ENCODE measurements around the gene OCA2.

OCA2 gene

DNA sequence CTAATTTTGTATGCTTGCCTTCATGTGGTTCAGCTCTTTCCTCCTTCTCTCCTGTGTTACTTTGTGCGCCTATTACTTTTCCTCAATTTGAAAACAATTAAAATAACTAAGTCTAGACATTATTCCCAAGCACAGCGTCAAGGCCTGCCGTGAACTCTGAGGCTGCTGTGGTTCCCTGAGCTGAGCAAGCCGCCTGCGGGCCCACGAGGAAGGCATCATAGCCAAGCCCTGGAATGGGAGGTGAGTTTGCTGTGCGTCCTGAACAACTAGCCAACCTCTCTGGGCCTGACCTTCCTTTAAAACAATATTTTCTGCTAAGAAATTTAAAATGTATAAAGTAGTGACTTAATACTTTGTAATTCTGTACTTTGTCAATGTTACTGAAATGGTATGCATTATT, 327.2 kb downstream of the OCA2 start:
- H3K27me3 ChIP-seq (ENCODE audit: insufficient read depth, low read depth, severe bottlenecking): no peaks in the 10 kb centered on the region
- no peak overlapping the region for H3K4me3 ChIP-seq (ENCODE audit: low read depth, low read length)
- H3K27ac ChIP-seq: no peak overlapping the region
- no peaks in the 10 kb centered on the region for H3K36me3 ChIP-seq
- no peak for DNase-seq
- peaks cover 6% of the 10 kb centered on the region for H3K9me3 ChIP-seq (ENCODE audit: severe bottlenecking)
- TF ChIP-seq, protein P1, sequence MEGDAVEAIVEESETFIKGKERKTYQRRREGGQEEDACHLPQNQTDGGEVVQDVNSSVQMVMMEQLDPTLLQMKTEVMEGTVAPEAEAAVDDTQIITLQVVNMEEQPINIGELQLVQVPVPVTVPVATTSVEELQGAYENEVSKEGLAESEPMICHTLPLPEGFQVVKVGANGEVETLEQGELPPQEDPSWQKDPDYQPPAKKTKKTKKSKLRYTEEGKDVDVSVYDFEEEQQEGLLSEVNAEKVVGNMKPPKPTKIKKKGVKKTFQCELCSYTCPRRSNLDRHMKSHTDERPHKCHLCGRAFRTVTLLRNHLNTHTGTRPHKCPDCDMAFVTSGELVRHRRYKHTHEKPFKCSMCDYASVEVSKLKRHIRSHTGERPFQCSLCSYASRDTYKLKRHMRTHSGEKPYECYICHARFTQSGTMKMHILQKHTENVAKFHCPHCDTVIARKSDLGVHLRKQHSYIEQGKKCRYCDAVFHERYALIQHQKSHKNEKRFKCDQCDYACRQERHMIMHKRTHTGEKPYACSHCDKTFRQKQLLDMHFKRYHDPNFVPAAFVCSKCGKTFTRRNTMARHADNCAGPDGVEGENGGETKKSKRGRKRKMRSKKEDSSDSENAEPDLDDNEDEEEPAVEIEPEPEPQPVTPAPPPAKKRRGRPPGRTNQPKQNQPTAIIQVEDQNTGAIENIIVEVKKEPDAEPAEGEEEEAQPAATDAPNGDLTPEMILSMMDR (IDR thresholded peaks at IDR 0.05; ENCODE audit: low read depth, low read length): no peak

DNA sequence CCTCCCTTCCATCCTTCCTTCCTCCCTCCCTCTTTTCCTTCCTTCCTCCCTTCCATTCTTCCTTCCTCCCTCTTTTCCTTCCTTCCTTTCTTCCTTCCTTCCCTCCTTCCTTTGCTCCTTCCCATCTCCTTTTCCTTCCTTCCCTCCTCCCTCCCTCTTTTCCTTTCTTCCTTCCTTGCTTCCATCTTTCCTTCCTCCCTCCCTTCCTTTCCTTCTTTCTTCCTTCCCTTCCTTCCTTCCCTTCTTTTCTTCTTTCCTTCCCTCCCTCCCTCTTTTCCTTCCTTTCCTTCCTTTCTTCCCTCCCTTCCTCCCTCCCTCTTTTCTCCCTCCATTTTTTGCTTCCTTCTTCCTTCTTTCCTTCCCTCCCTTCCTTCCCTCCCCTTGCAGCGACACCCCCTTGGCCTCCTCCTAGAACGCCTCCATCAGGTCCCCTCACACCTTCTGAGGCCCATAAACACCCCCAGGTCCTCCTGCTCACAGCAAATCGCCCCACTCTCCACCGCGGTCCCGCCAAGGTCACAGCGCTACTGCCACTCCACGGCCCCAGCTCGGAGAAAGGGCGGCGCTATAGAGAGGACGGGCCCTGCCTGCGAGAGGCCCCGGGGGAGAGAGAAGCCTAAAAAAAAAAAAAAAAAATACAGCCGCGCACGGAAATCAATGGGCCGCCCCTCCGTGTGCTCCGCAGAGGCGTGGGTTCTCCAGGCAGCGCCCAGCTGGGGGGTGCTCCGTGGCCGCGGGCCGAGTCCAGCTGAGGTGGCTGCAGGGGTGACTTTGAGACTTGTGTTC, 328.2 kb downstream of the OCA2 start:
- H3K36me3 ChIP-seq: no peaks in the 10 kb centered on the region
- DNase-seq: no peak
- peaks cover 6% of the 10 kb centered on the region for H3K9me3 ChIP-seq (ENCODE audit: severe bottlenecking)
- TF ChIP-seq, protein P1 (IDR thresholded peaks at IDR 0.05; ENCODE audit: low read depth, low read length): no peak
- H3K27ac ChIP-seq: no peak overlapping the region
- no peaks in the 10 kb centered on the region for H3K27me3 ChIP-seq (ENCODE audit: insufficient read depth, low read depth, severe bottlenecking)
- no peak overlapping the region for H3K4me3 ChIP-seq (ENCODE audit: low read depth, low read length)

DNA sequence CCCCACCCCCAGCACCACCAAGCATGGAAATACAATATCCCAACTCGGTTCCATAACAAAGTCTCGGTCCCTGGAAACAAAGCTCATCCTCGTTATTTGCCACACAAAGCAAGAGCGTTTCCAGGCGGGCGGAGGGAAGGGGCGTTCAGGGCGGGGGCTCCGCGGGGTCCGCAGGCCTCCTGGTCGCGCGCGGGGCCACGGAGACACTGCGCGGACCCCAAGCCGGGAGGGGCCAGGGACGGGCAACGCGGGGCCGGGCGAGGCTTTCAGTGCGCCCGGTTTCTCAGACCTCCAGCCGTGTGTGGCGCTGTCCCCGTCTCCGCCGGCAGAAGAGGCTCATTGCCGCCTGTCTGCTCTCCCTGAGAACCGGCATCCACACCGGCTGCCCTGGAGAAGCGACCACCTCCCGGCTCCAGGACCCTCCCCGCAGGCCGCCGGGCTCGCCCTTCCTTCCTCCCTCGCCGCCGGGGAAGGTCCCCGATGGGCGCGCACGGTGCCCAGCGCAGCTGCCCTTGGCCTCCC, 329.0 kb downstream of the OCA2 start:
- no peak overlapping the region for H3K27ac ChIP-seq

DNA sequence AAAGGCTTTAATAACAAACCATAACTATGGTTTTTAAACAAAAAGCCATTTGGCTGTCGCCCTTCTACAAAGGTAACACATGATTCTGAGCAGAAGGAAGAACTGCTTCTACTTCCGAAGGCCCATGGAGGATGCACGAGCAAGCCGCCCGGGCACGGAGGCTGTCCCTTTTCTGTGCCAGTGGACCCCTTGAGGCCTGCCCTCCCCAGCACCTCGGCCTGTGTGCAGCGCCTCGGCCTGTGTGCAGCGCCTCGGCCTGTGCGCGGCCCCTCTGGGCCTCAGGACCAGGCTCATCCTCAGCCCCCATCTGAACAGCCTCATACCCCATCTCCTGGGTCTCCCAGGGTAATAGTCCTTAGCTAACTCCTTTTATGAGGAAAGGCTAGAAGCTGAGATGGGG, 329.5 kb downstream of the OCA2 start:
- H3K27ac ChIP-seq: no peak overlapping the region
- TF ChIP-seq, protein P1 (IDR thresholded peaks at IDR 0.05; ENCODE audit: low read depth, low read length): no peak

More for the DNA sequence above, 329.0 kb downstream of the OCA2 start:
- no peaks in the 10 kb centered on the region for H3K27me3 ChIP-seq (ENCODE audit: insufficient read depth, low read depth, severe bottlenecking)
- TF ChIP-seq, protein P1 (IDR thresholded peaks at IDR 0.05; ENCODE audit: low read depth, low read length): no peak
- H3K4me3 ChIP-seq (ENCODE audit: low read depth, low read length): no peak overlapping the region
- DNase-seq: no peak
- H3K9me3 ChIP-seq (ENCODE audit: severe bottlenecking): peaks cover 6% of the 10 kb centered on the region
- no peaks in the 10 kb centered on the region for H3K36me3 ChIP-seq

DNA sequence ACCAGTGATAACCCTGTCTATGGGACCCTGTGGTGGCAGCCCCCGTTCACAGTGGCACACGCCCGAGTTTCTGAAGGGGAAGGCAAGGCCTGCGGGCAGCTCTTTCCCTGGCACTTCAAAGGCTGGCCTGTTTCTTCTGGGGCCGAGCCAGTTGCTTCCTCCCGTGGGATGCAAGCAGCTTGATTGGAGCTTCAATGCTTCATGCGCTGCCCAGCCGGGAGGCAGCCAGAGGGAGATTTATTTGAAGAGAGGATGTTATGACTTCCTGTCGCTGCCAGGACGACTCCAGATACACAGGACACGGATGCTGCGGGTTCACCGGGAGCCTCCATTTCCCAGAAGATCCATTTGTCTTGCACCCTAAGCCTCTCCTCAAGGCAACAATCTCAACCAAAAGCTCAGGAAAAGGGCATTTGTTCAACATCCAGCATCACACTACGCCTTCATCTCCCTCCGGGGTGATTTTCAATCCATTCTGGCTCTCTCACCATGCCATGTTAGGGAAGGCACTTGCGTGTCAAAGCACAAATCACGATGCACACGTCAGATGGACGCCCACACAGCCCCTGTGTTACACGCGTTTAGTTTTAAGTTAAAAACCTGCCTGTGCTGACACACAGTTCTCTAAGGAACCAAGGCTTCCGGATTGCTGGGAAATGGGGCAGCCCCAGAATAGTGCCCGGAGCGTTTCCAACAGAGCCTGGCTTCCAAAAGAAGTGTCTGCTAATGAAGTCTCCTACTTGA, 330.2 kb downstream of the OCA2 start:
- DNase-seq: no peak
- no peak overlapping the region for H3K27ac ChIP-seq
- no peaks in the 10 kb centered on the region for H3K27me3 ChIP-seq (ENCODE audit: insufficient read depth, low read depth, severe bottlenecking)
- peaks cover 6% of the 10 kb centered on the region for H3K9me3 ChIP-seq (ENCODE audit: severe bottlenecking)
- TF ChIP-seq, protein P1 (IDR thresholded peaks at IDR 0.05; ENCODE audit: low read depth, low read length): no peak
- H3K36me3 ChIP-seq: no peaks in the 10 kb centered on the region
- H3K4me3 ChIP-seq (ENCODE audit: low read depth, low read length): no peak overlapping the region

More for the DNA sequence above, 329.5 kb downstream of the OCA2 start:
- peaks cover 6% of the 10 kb centered on the region for H3K9me3 ChIP-seq (ENCODE audit: severe bottlenecking)
- no peak overlapping the region for H3K4me3 ChIP-seq (ENCODE audit: low read depth, low read length)
- H3K27me3 ChIP-seq (ENCODE audit: insufficient read depth, low read depth, severe bottlenecking): no peaks in the 10 kb centered on the region
- H3K36me3 ChIP-seq: no peaks in the 10 kb centered on the region
- DNase-seq: no peak
